Endothelial cell (in vitro differentiated cells): Measurements from ENCODE around the gene NGB. TPM values are rescaled to one million over a fixed set of nuclear protein-coding genes. Genes with fewer than 3 reads are reported as not detected.

Experiments used
- DNase-seq: peaks from one replicate; pipeline ENCODE4 v3.0.0; 2021; ENCODE audit warnings: low spot score
- H3K27ac Mint-ChIP-seq: one replicate; pipeline ENCODE4 v1.8.0; 2021; ENCODE audit warnings: mixed read lengths, inconsistent platforms; ENCODE audit not compliant: unreplicated experiment
- H3K27me3 Mint-ChIP-seq: one replicate; pipeline ENCODE4 v1.8.0; 2021; ENCODE audit warnings: mild to moderate bottlenecking, moderate library complexity, mixed read lengths, inconsistent platforms; ENCODE audit not compliant: unreplicated experiment
- H3K36me3 Mint-ChIP-seq: one replicate; pipeline ENCODE4 v1.8.0; 2021; ENCODE audit warnings: mild to moderate bottlenecking, low read depth, mixed read lengths, inconsistent platforms; ENCODE audit not compliant: unreplicated experiment
- H3K4me1 Mint-ChIP-seq: one replicate; pipeline ENCODE4 v1.8.0; 2021; ENCODE audit warnings: mild to moderate bottlenecking, mixed read lengths, inconsistent platforms; ENCODE audit not compliant: unreplicated experiment
- H3K4me3 Mint-ChIP-seq: one replicate; pipeline ENCODE4 v1.8.0; 2021; ENCODE audit warnings: mild to moderate bottlenecking, mixed read lengths, inconsistent platforms; ENCODE audit not compliant: unreplicated experiment
- H3K9me3 Mint-ChIP-seq: one replicate; pipeline ENCODE4 v1.8.0; 2021; ENCODE audit warnings: mixed read lengths, inconsistent platforms; ENCODE audit not compliant: unreplicated experiment
- CTCF ChIP-seq: fragments of 200-600 bp; sonication (generic); IDR thresholded peaks from one replicate; pipeline ENCODE4 v1.5.0; 2021; ENCODE audit warnings: antibody characterized with exemption; ENCODE audit not compliant: unreplicated experiment
- total RNA-seq: library from RNA; stranded (reverse); fragmentation: NEBNext Ultra II Directional; extraction: Animal tissue kit (Norgen Biotek cat#: 25700); gene quantifications from one replicate; pipeline ENCODE4 v1.2.1, GENCODE V29; 2021; ENCODE audit not compliant: unreplicated experiment

Gene NGB
- total RNA-seq, 1 donor from 2014 or later: not detected

GRCh38 chr14:77224212-77224611, 46.8 kb downstream of the NGB start:
- H3K9me3 Mint-ChIP-seq: no peaks in the 10 kb centered on the region
- no peak overlapping the region for H3K4me3 Mint-ChIP-seq
- H3K36me3 Mint-ChIP-seq: no peaks in the 10 kb centered on the region
- DNase-seq: no peak
- H3K4me1 Mint-ChIP-seq: peaks cover 6% of the 10 kb centered on the region
- H3K27ac Mint-ChIP-seq: no peak overlapping the region
- peaks cover 11% of the 10 kb centered on the region for H3K27me3 Mint-ChIP-seq
- no peak for TF ChIP-seq CTCF

GRCh38 chr14:77222546-77223225, 48.3 kb downstream of the NGB start:
- no peak for DNase-seq
- no peak for TF ChIP-seq CTCF
- Mint-ChIP-seq H3K27ac (no peak overlapping the region), H3K27me3 (peaks cover 9% of the 10 kb centered on the region), H3K4me3 (no peak overlapping the region), H3K36me3 (no peaks in the 10 kb centered on the region), H3K9me3 (no peaks in the 10 kb centered on the region), H3K4me1 (peaks cover 6% of the 10 kb centered on the region)

- Mint-ChIP-seq H3K36me3 (no peaks in the 10 kb centered on the region), H3K27ac (no peak overlapping the region), H3K9me3 (no peaks in the 10 kb centered on the region), H3K27me3 (peaks cover 9% of the 10 kb centered on the region), H3K4me3 (no peak overlapping the region), H3K4me1 (peaks cover 8% of the 10 kb centered on the region)
- no peak for TF ChIP-seq CTCF
- no peak for DNase-seq
These were observed 49.6 kb downstream of the NGB start for GRCh38 chr14:77221241-77221871.

- H3K27ac Mint-ChIP-seq: no peak overlapping the region
- peaks cover 11% of the 10 kb centered on the region for H3K4me1 Mint-ChIP-seq
These were observed 50.6 kb downstream of the NGB start for GRCh38 chr14:77220246-77221017.

More at GRCh38 chr14:77220246-77221017, 50.6 kb downstream of the NGB start:
- TF ChIP-seq CTCF: no peak
- peaks cover 9% of the 10 kb centered on the region for H3K27me3 Mint-ChIP-seq
- H3K36me3 Mint-ChIP-seq: no peaks in the 10 kb centered on the region
- H3K4me3 Mint-ChIP-seq: no peak overlapping the region
- no peaks in the 10 kb centered on the region for H3K9me3 Mint-ChIP-seq
- DNase-seq: no peak
